Uterus (tissue), 4 donors: ENCODE measurements around the gene VDAC1. TPM values are rescaled to one million over a fixed set of nuclear protein-coding genes. Genes with fewer than 3 reads are reported as not detected.

Experiments
- DNase-seq, 2 donors: peaks; one replicate each; pipeline ENCODE4 v3.0.0-alpha.2; 2019 to 2020
- H3K27ac ChIP-seq, 2 donors: fragments of 200-600 bp; sonication (generic); 1 replicate in 1 of 2; 2 replicates in 1 of 2; pipeline ENCODE4 v1.5.1; 2016 to 2018
- H3K27me3 ChIP-seq, 2 donors: fragments of 200-600 bp; sonication (generic); one replicate each; pipeline ENCODE4 v1.5.1; 2018 to 2019; ENCODE audit warnings: control low read depth in 1 of 2
- H3K36me3 ChIP-seq, 2 donors: fragments of 200-600 bp; sonication (generic); one replicate each; pipeline ENCODE4 v1.5.1; 2019; ENCODE audit warnings: control low read depth in 1 of 2
- H3K4me1 ChIP-seq, 2 donors: fragments of 200-600 bp; sonication (generic); one replicate each; pipeline ENCODE4 v1.5.1; 2018 to 2019; ENCODE audit warnings: control low read depth in 1 of 2
- H3K4me3 ChIP-seq, 2 donors: fragments of 200-600 bp; sonication (generic); 1 replicate in 1 of 2; 2 replicates in 1 of 2; pipeline ENCODE4 v1.5.1; 2018 to 2019; ENCODE audit warnings: mild to moderate bottlenecking in 1 of 2
- H3K9me3 ChIP-seq, 2 donors: fragments of 200-600 bp; sonication (generic); one replicate each; pipeline ENCODE4 v1.5.1; 2019; ENCODE audit warnings: control low read depth in 1 of 2
- CTCF ChIP-seq, 4 experiments: fragments of 200-600 bp in 2 of 4; fragments of 450-650 bp in 2 of 4; sonication (generic) in 2 of 4; IDR thresholded peaks; one replicate each; pipeline ENCODE4 v1.5.1; 2016 to 2019; ENCODE audit warnings: antibody characterized with exemption in 4 of 4, mild to moderate bottlenecking in 2 of 4, moderate library complexity in 1 of 4
- POLR2A ChIP-seq, 2 donors: fragments of 450-650 bp; IDR thresholded peaks; one replicate each; pipeline ENCODE4 v1.6.1; 2016; ENCODE audit warnings: antibody characterized with exemption in 2 of 2, mild to moderate bottlenecking in 1 of 2, moderate library complexity in 1 of 2
- intact Hi-C: fragments of 100-400 bp; cut with DNase I; formaldehyde crosslinking; loops from one replicate; pipeline ENCODE4 v1.15.1; 2023; ENCODE audit warnings: low total_unique reads
- total RNA-seq, 4 donors: library from RNA; depleted of rRNA in 3 of 4; stranded (reverse); fragments of >200 nt in 3 of 4; gene quantifications; one replicate each; pipeline versions ENCODE4 v1.1.0 to v1.2.4, GENCODE V29; 2014 to 2023
- donor health status: DM: yes; HTN: yes; CAD: no.

The VDAC1 gene
- total RNA-seq, 4 donors from 2014 or later, result 19.4 to 112 (median 79.8) TPM

- Histone ChIP-seq H3K4me3 (peak overlapping the region; percentile 80 to 95), H3K9me3 (no peaks in the 10 kb centered on the region), H3K4me1 (peaks cover 0 to 13% of the 10 kb centered on the region in 2 donors), H3K27ac (peak overlapping the region; percentile 98 to 100), H3K36me3 (no peaks in the 10 kb centered on the region), H3K27me3 (no peaks in the 10 kb centered on the region)
- peak in 1 of 2 donors; percentile 42 for DNase-seq
- intact Hi-C loops, result no loop called here
- TF ChIP-seq CTCF (IDR thresholded peaks at IDR 0.05) (peak in 2 of 4 experiments; percentile 3 to 4), POLR2A (IDR thresholded peaks at IDR 0.05) (no peak)
Measured at GRCh38 chr5:134005417-134006061, 764 bp upstream of the VDAC1 start.

GRCh38 chr5:134003817-134004625 lies 754 bp downstream of the VDAC1 start:
- peak overlapping the region; percentile 80 to 95 for H3K4me3 ChIP-seq
- TF ChIP-seq POLR2A (IDR thresholded peaks at IDR 0.05) (no peak), CTCF (IDR thresholded peaks at IDR 0.05) (no peak)
- peak; percentile 39 to 65 for DNase-seq
- intact Hi-C loops, result no loop called here
- H3K9me3 ChIP-seq, result no peaks in the 10 kb centered on the region
- H3K27me3 ChIP-seq, result no peaks in the 10 kb centered on the region
- H3K36me3 ChIP-seq, result no peaks in the 10 kb centered on the region
- peak overlapping the region; percentile 98 to 100 for H3K27ac ChIP-seq
- H3K4me1 ChIP-seq, result peaks cover 0 to 13% of the 10 kb centered on the region in 2 donors

GRCh38 chr5:134003064-134003816 lies 1.5 kb downstream of the VDAC1 start:
- DNase-seq, result no peak
- Histone ChIP-seq H3K4me1 (peaks cover 0 to 17% of the 10 kb centered on the region in 2 donors), H3K36me3 (no peaks in the 10 kb centered on the region), H3K9me3 (no peaks in the 10 kb centered on the region), H3K27ac (peak overlapping the region; percentile 98 to 100), H3K27me3 (no peaks in the 10 kb centered on the region), H3K4me3 (peak overlapping the region; percentile 80 to 95)
- no peak for TF ChIP-seq POLR2A (IDR thresholded peaks at IDR 0.05)
- TF ChIP-seq CTCF (IDR thresholded peaks at IDR 0.05), result no peak
- intact Hi-C loops, result no loop called here

GRCh38 chr5:134001938-134002731 lies 2.6 kb downstream of the VDAC1 start:
- H3K27ac ChIP-seq, result no peak overlapping the region
- H3K4me1 ChIP-seq, result peaks cover 0 to 17% of the 10 kb centered on the region in 2 donors
- TF ChIP-seq POLR2A (IDR thresholded peaks at IDR 0.05) (no peak), CTCF (IDR thresholded peaks at IDR 0.05) (no peak)
- no peaks in the 10 kb centered on the region for H3K9me3 ChIP-seq
- DNase-seq, result no peak
- no peaks in the 10 kb centered on the region for H3K36me3 ChIP-seq
- intact Hi-C loops, result no loop called here
- H3K27me3 ChIP-seq, result no peaks in the 10 kb centered on the region
- no peak overlapping the region for H3K4me3 ChIP-seq
